GM10266 (cell line): ENCODE results near the gene PAXX.
A peak's percentile ranks its signal among the peaks of the same experiment; 100 is the strongest.

Experiments
- DNase-seq: peaks from one replicate; pipeline ENCODE4 v3.0.0; 2012; ENCODE audit errors: extremely low spot score
- CTCF ChIP-seq: IDR thresholded peaks from 2 replicates; pipeline ENCODE4 v1.5.1; 2012; ENCODE audit warnings: mild to moderate bottlenecking, low read depth; ENCODE audit not compliant: control insufficient read depth, insufficient read depth; ENCODE audit errors: missing control alignments

Gene PAXX

GRCh38 chr9:136991993-136992818, at the start of gene PAXX:
Gene PAXX, plus strand, starts transcription at chr9:136992422. Its CDS starts 22 bp downstream, at chr9:136992444.
- DNase-seq, result peak; percentile 100
- TF ChIP-seq CTCF, result no peak

- DNase-seq, result no peak
- no peak for TF ChIP-seq CTCF
These were observed 49.4 kb upstream of the PAXX start for GRCh38 chr9:136942881-136943230.

GRCh38 chr9:136943291-136944211, 48.7 kb upstream of the PAXX start:
- TF ChIP-seq CTCF, result peak; percentile 20
- peak; percentile 85 for DNase-seq

GRCh38 chr9:136944212-136944518, 48.1 kb upstream of the PAXX start:
- peak; percentile 91 for DNase-seq
- peak; percentile 41 for TF ChIP-seq CTCF

- TF ChIP-seq CTCF, result peak; percentile 89
- DNase-seq, result peak; percentile 100
These were observed 47.5 kb upstream of the PAXX start, which contains the start of the genes C8G and FBXW5 for GRCh38 chr9:136944519-136945332. Gene C8G, plus strand, starts transcription at chr9:136945243. Its CDS starts 78 bp downstream, at chr9:136945321. Gene FBXW5, minus strand, starts transcription at chr9:136944738. Its CDS starts 655 bp downstream, at chr9:136944083.

GRCh38 chr9:136945333-136946227, 46.6 kb upstream of the PAXX start:
- DNase-seq, result no peak
- no peak for TF ChIP-seq CTCF
